Aortic smooth muscle cell (primary cell): ENCODE results near the gene TRPM8. TPM values are rescaled to one million over a fixed set of nuclear protein-coding genes. Genes with fewer than 3 reads are reported as not detected.

ENCODE experiments used
- total RNA-seq: library from RNA; depleted of rRNA; stranded (reverse); fragments of >200 nt; gene quantifications from 2 replicates; pipeline ENCODE4 v1.2.3, GENCODE V29; 2014

The TRPM8 gene
- total RNA-seq = 0.53 TPM in 1 of 2 replicates, not detected in the other

DNA sequence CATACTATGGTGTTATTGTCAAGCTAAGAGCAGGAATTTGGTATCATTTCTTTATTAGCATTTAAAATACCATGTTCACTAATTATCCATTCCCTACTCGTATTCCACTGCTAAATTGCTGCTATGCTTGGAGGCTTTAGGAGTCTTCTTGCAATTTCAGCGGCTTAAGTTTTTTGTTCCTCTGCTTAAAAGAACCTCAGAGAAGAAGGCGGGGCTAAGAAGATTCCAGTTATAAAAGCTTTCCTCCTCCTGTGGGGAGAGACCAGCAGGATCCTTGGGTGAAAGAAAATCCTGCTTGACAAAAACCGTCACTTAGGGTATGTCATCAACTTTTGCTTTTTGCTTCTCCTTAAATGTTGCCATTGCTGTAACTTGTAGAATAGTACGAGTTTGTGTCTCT, at the start of gene TRPM8:
TRPM8 (plus strand) TSS at position 258 of the 400 bp plus-strand sequence. CDS start 9,165 bp downstream, outside the sequence.

DNA sequence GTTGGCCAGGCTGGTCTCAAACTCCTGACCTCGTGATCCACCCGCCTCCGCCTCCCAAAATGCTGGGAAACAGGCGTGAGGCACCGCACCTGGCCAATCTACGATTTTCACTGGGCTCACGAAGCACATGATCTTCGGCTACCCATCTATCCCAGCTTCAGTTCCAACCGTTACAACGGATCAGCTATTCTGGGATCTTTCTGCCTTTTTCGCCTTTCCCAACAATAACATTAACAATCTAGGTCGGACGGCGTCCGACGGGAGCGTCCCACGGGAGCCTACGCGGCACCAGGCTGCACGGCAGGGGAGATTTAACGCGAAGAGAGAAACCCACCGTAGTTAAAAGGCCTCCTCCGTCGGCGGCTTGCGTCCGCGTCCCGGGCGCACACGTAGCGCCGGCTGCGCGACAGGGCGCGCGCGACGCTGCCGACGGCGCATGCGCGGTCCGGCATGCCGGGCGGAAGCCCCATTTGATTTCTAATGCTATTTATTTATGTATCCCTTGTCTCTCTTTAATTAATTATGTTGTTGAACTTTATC, 49.1 kb upstream of the TRPM8 start, which contains the start of gene MSL3B:
MSL3B (minus strand) TSS at position 394 of the 540 bp plus-strand sequence.

DNA sequence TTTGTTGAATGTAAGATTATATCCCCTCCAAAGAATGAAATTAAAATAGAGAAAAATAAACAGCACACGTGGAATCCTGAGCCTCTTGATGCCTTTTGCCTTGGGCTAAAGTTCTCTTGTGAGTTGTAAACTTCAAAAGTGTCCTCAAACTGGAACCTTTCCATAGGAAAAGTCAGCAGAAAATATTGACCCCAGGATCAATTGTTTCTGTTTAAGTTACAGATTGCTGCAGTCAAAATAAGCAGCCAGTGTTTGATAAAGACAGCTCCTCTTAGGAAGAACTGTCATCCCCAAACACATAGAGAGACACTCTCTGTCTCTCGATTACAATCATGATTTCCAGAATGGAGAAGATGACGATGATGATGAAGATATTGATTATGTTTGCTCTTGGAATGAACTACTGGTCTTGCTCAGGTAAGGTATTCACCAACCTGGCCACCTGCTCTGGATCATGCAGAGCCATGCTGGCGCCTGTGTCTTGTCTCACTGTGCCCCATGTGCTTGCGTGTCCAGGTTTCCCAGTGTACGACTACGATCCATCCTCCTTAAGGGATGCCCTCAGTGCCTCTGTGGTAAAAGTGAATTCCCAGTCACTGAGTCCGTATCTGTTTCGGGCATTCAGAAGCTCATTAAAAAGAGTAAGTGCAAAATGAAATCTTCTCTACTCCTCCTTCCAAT, 133.4 kb downstream of the TRPM8 start, which contains the start of gene SPP2:
SPP2 (plus strand) TSS at position 248 of the 681 bp plus-strand sequence; CDS start at position 333, 85 bp downstream.

Other genes starting within 250 kb of the TRPM8 start
- not detected in 2 replicates for gene UGT1A9, start 245.5 kb upstream of the TRPM8 start, total RNA-seq
- gene UGT1A7, start 235.5 kb upstream of the TRPM8 start, total RNA-seq = not detected in 2 replicates
- not detected in 2 replicates for gene UGT1A6, start 224.5 kb upstream of the TRPM8 start, total RNA-seq
- gene UGT1A5, start 204.5 kb upstream of the TRPM8 start, total RNA-seq = not detected in 2 replicates
- not detected in 2 replicates for gene UGT1A4, start 198.6 kb upstream of the TRPM8 start, total RNA-seq
- gene UGT1A3, start 188.3 kb upstream of the TRPM8 start, total RNA-seq = not detected in 2 replicates
- gene UGT1A1, start 157.1 kb upstream of the TRPM8 start, total RNA-seq = not detected in 2 replicates
- gene MROH2A, start 139.0 kb upstream of the TRPM8 start, total RNA-seq = not detected in 2 replicates
- 8.2 and 20.3 TPM in 2 replicates for gene HJURP, start 62.8 kb upstream of the TRPM8 start, total RNA-seq
- gene SPP2, start 133.3 kb downstream of the TRPM8 start, total RNA-seq = not detected in 2 replicates